HepG2 (cell line): ENCODE data around the gene RABL2A. TPM values are rescaled to one million over a fixed set of nuclear protein-coding genes. Genes with fewer than 3 reads are reported as not detected.

Source experiments
- ATAC-seq: fragments of 200-7000 bp; cut with Tn5 transposase; 3 replicates; pipeline ENCODE4 v1.9.1; 2020; ENCODE audit warnings: mild to moderate bottlenecking, moderate library complexity
- BruUV-seq: library from RNA; stranded (reverse); fragments of 400-500 nt; replicated peaks from 2 replicates; lab custom pipeline; 2021; lab: Mats Ljungman, UMichigan
- CTCF ChIA-PET: fragments of 300-600 bp; formaldehyde crosslinking; extraction: SDS; loops from one replicate; lab custom pipeline; 2021; ENCODE audit warnings: low total read pairs, inconsistent platforms, low intra/inter-chr PET ratio; lab: Yijun Ruan, JAX
- POLR2A ChIA-PET: fragments of 350-600 bp; sonication (Branson Sonifier 250); formaldehyde crosslinking; loops from one replicate; lab custom pipeline; 2020; ENCODE audit warnings: antibody characterized with exemption, inconsistent platforms; lab: Yijun Ruan, JAX
- DNase-seq: peaks from one replicate; pipeline ENCODE4 v3.0.0-alpha.2; 2015; ENCODE audit warnings: low spot score
- FAIRE-seq: peaks from 3 replicates; lab custom pipeline; 2011; peaks lifted over from hg19 to GRCh38; lab: Jason Lieb, UNC
- H2AFZ ChIP-seq: one replicate; pipeline ENCODE4 v1.6.1; 2011; ENCODE audit warnings: low read length, inconsistent platforms
- H3K27ac ChIP-seq: fragments of 300-600 bp; 3 replicates; pipeline ENCODE4 v1.8.0; 2011; ENCODE audit warnings: mixed run types, mild to moderate bottlenecking, mixed read lengths, low read length, inconsistent platforms; ENCODE audit not compliant: insufficient read depth; ENCODE audit errors: extremely low read length
- H3K27me3 ChIP-seq, 2 experiments: fragments of 200-600 bp in 1 of 2; 2 replicates in 1 of 2; 3 replicates in 1 of 2; pipeline versions ENCODE4 v1.6.0 to v1.8.0; 2011; ENCODE audit warnings: low read length in 2 of 2, mild to moderate bottlenecking in 2 of 2, moderate library complexity in 2 of 2, inconsistent platforms in 1 of 2; ENCODE audit not compliant: insufficient read depth in 2 of 2, control insufficient read depth in 1 of 2
- H3K36me3 ChIP-seq, 2 experiments: fragments of 200-600 bp in 1 of 2; replicated peaks in 1 of 2; 2 replicates in 1 of 2; 3 replicates in 1 of 2; pipeline versions ENCODE4 v1.5.1 to v1.8.0; 2011; ENCODE audit warnings: low read length in 2 of 2, inconsistent platforms in 1 of 2; ENCODE audit not compliant: insufficient read depth in 2 of 2, control insufficient read depth in 1 of 2
- H3K4me1 ChIP-seq: 2 replicates; pipeline ENCODE4 v1.5.1; 2012; ENCODE audit warnings: low read length, inconsistent platforms; ENCODE audit not compliant: insufficient read depth
- H3K4me2 ChIP-seq: 2 replicates; pipeline ENCODE4 v1.6.0; 2011; ENCODE audit warnings: low read depth, low read length, inconsistent platforms
- H3K4me3 ChIP-seq, 3 experiments: fragments of 200-600 bp in 1 of 3; sonication (generic), shearing (Covaris generic) in 1 of 3; replicated peaks in 1 of 3; 2 replicates each; pipeline ENCODE4 v1.5.1; 2011 to 2016; ENCODE audit warnings: low read length in 3 of 3, inconsistent platforms in 2 of 3, low read depth in 2 of 3, mild to moderate bottlenecking in 2 of 3, control low read depth in 1 of 3, mixed read lengths in 1 of 3; ENCODE audit not compliant: insufficient read depth in 1 of 3
- H3K79me2 ChIP-seq: one replicate; pipeline ENCODE4 v1.6.1; 2011; ENCODE audit warnings: low read length, inconsistent platforms; ENCODE audit not compliant: insufficient read depth
- H3K9ac ChIP-seq: 2 replicates; pipeline ENCODE4 v1.6.0; 2011; ENCODE audit warnings: mild to moderate bottlenecking, low read depth, low read length, inconsistent platforms; ENCODE audit not compliant: insufficient read depth
- H3K9me3 ChIP-seq: 2 replicates; pipeline ENCODE4 v1.5.1; 2012; ENCODE audit warnings: mild to moderate bottlenecking, low read length
- H4K20me1 ChIP-seq: 2 replicates; pipeline ENCODE4 v1.6.0; 2011; ENCODE audit warnings: inconsistent platforms, mild to moderate bottlenecking, low read length, moderate library complexity; ENCODE audit not compliant: insufficient read depth
- ATF6 ChIP-seq: sonication (generic); formaldehyde crosslinking; conservative IDR thresholded peaks from 2 replicates; pipeline ENCODE4 v1.4.0; 2020; ENCODE audit warnings: missing genetic modification reagents
- EED ChIP-seq: sonication (generic); formaldehyde crosslinking; IDR thresholded peaks from 2 replicates; pipeline ENCODE4 v1.5.0; 2020; ENCODE audit warnings: mild to moderate bottlenecking, missing genetic modification reagents
- EHMT2 ChIP-seq: fragments of 200-600 bp; sonication (generic); IDR thresholded peaks from 2 replicates; pipeline ENCODE4 v1.7.0; 2017; ENCODE audit warnings: antibody characterized with exemption, low read depth, low read length, borderline replicate concordance
- HOXD1 ChIP-seq: sonication (generic); formaldehyde crosslinking; IDR thresholded peaks from 2 replicates; pipeline ENCODE4 v1.5.0; 2020; ENCODE audit warnings: missing genetic modification reagents
- JUND ChIP-seq: sonication (generic); formaldehyde crosslinking; IDR thresholded peaks from 2 replicates; pipeline ENCODE4 v1.8.0; 2022; ENCODE audit warnings: mild to moderate bottlenecking, missing genetic modification reagents
- ZKSCAN5 ChIP-seq: sonication (generic); formaldehyde crosslinking; IDR thresholded peaks from 2 replicates; pipeline ENCODE4 v1.5.1; 2020; ENCODE audit warnings: mild to moderate bottlenecking, missing genetic modification reagents
- ZNF24 ChIP-seq: fragments of 450-650 bp; IDR thresholded peaks from 2 replicates; pipeline ENCODE4 v1.6.1; 2017; ENCODE audit warnings: antibody characterized with exemption, mild to moderate bottlenecking
- ZNF549 ChIP-seq: sonication (generic); formaldehyde crosslinking; IDR thresholded peaks from 2 replicates; pipeline ENCODE4 v1.5.0; 2020; ENCODE audit warnings: missing genetic modification reagents
- WGBS: methylation state at CpG from one replicate; pipeline ENCODE4 v1.1.6; 2017; ENCODE audit warnings: low lambda C conversion rate; 5-methylcytosine and 5-hydroxymethylcytosine counted together
- in situ Hi-C: cut with HindIII; loops from 2 replicates; pipeline ENCODE4 v1.10.0; 2017; ENCODE audit warnings: low pct_unique_long_range_greater_than_20kb; ENCODE audit not compliant: extremely low pct_ligation_motif_present
- intact Hi-C: fragments of 100-400 bp; cut with micrococcal nuclease; formaldehyde crosslinking; loops from one replicate; pipeline ENCODE4 v1.10.0; 2022; ENCODE audit not compliant: unreplicated experiment
- polyA plus RNA-seq, 8 experiments: library from polyadenylated mRNA; depleted of rRNA in 3 of 8; stranded (reverse) in 7 of 8; unstranded in 1 of 8; fragments of >200 nt; fragmentation: Illumina TruSeq in 4 of 8; extraction: Trizol in 4 of 8; gene quantifications; 2 replicates each; pipeline versions ENCODE4 v1.2.1 to v1.2.3, GENCODE V29; 2011 to 2016; ENCODE audit warnings: low read depth in 4 of 8, missing spikeins in 1 of 8, mixed read lengths in 1 of 8; ENCODE audit not compliant: insufficient read depth in 1 of 8
- total RNA-seq, 5 experiments: library from RNA; depleted of rRNA; stranded (reverse); fragments of >200 nt; fragmentation: Illumina TruSeq; extraction: Trizol; gene quantifications; 2 replicates each; pipeline ENCODE4 v1.2.3, GENCODE V29; 2016; ENCODE audit warnings: low read depth in 1 of 5
- TF ChIP-seq, protein P1 (sequence below): sonication (generic); formaldehyde crosslinking; IDR thresholded peaks from 2 replicates; pipeline ENCODE4 v1.5.1; 2020; ENCODE audit warnings: mild to moderate bottlenecking, missing genetic modification reagents, borderline replicate concordance
- TF ChIP-seq, protein P2 (sequence below): sonication (generic); formaldehyde crosslinking; IDR thresholded peaks from 2 replicates; pipeline ENCODE4 v1.4.0; 2020; ENCODE audit warnings: mild to moderate bottlenecking, missing genetic modification reagents

The RABL2A gene
- total and polyA plus RNA-seq, 2 of the 13 experiments (the other 11 are each of a cell fraction or from before 2014, with no cell fraction given): 9.6 to 13.4 TPM

DNA sequence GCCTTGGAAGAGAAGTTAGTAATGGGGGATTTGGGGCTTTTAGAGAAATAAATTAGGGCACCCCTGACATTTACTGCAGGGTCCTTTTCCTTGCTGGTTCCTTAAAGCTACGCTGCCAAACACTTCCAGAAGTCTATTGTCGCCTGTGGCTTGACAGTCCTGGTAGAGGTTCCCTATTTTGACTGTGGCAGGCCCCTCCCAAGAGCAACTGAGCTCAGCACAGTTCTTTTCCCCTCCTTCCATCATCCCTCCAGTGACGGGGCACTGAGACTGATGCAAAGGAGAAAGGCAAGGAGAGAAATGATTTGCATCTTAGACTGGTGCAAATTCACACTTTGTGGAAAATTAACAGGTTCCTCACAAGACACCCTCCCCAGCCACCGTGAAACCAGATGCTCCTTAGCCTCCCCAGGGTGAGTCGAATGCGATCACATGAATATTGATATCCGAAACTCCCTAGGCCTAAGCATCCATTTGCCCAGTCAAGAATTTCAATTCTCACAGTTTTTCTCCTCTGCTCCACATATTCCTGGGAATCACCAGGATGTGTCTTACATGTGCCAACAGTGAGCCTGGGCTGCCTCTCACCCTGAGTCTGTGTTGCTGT, 45.4 kb downstream of the RABL2A start:
- H3K4me1 ChIP-seq: no peaks in the 10 kb centered on the region
- peaks cover 0 to 28% of the 10 kb centered on the region in 2 experiments; a peak in 1 of 5 replicates for H3K27me3 ChIP-seq
- intact Hi-C loops (no loop called here), in situ Hi-C loops (no loop called here)
- no peak overlapping the region for H3K4me3 ChIP-seq
- no TSS peak for BruUV-seq
- H4K20me1 ChIP-seq: no peaks in the 10 kb centered on the region
- H3K36me3 ChIP-seq: no peaks in the 10 kb centered on the region
- no peak overlapping the region for H3K4me2 ChIP-seq
- DNase-seq: no peak
- no peak overlapping the region for H2AFZ ChIP-seq
- no peak for FAIRE-seq
- H3K9me3 ChIP-seq: no peaks in the 10 kb centered on the region
- ChIA-PET CTCF (no interaction called here), POLR2A (no interaction called here)
- no peaks in the 10 kb centered on the region for H3K79me2 ChIP-seq
- H3K27ac ChIP-seq: no peak overlapping the region
- no peak for ATAC-seq
- H3K9ac ChIP-seq: no peak overlapping the region
- 43% methylated on average over 7 of the region's 7 CpGs for WGBS
- TF ChIP-seq ZKSCAN5 (CRISPR knock-in tag): no peak
- TF ChIP-seq ZNF24: no peak
- TF ChIP-seq EHMT2: no peak
- no peak for TF ChIP-seq ATF6
- TF ChIP-seq, protein P1, sequence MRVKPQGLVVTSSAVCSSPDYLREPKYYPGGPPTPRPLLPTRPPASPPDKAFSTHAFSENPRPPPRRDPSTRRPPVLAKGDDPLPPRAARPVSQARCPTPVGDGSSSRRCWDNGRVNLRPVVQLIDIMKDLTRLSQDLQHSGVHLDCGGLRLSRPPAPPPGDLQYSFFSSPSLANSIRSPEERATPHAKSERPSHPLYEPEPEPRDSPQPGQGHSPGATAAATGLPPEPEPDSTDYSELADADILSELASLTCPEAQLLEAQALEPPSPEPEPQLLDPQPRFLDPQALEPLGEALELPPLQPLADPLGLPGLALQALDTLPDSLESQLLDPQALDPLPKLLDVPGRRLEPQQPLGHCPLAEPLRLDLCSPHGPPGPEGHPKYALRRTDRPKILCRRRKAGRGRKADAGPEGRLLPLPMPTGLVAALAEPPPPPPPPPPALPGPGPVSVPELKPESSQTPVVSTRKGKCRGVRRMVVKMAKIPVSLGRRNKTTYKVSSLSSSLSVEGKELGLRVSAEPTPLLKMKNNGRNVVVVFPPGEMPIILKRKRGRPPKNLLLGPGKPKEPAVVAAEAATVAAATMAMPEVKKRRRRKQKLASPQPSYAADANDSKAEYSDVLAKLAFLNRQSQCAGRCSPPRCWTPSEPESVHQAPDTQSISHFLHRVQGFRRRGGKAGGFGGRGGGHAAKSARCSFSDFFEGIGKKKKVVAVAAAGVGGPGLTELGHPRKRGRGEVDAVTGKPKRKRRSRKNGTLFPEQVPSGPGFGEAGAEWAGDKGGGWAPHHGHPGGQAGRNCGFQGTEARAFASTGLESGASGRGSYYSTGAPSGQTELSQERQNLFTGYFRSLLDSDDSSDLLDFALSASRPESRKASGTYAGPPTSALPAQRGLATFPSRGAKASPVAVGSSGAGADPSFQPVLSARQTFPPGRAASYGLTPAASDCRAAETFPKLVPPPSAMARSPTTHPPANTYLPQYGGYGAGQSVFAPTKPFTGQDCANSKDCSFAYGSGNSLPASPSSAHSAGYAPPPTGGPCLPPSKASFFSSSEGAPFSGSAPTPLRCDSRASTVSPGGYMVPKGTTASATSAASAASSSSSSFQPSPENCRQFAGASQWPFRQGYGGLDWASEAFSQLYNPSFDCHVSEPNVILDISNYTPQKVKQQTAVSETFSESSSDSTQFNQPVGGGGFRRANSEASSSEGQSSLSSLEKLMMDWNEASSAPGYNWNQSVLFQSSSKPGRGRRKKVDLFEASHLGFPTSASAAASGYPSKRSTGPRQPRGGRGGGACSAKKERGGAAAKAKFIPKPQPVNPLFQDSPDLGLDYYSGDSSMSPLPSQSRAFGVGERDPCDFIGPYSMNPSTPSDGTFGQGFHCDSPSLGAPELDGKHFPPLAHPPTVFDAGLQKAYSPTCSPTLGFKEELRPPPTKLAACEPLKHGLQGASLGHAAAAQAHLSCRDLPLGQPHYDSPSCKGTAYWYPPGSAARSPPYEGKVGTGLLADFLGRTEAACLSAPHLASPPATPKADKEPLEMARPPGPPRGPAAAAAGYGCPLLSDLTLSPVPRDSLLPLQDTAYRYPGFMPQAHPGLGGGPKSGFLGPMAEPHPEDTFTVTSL: no peak
- TF ChIP-seq, protein P2, sequence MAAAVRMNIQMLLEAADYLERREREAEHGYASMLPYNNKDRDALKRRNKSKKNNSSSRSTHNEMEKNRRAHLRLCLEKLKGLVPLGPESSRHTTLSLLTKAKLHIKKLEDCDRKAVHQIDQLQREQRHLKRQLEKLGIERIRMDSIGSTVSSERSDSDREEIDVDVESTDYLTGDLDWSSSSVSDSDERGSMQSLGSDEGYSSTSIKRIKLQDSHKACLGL: no peak
- TF ChIP-seq HOXD1: no peak
- TF ChIP-seq EED (CRISPR knock-in tag): no peak
- TF ChIP-seq ZNF549 (CRISPR knock-in tag): no peak
- no peak for TF ChIP-seq JUND (CRISPR knock-in tag)
